GM19240 (cell line): ENCODE measurements around the gene IBA57.
"Not testable (repeated sequence)": the region's sequence is repeated elsewhere in the genome, so short reads cannot be mapped to it uniquely, and the experiment has no call there.

ENCODE experiments used
- DNase-seq: peaks from one replicate; pipeline ENCODE4 v3.0.0; 2011; ENCODE audit warnings: low spot score; ENCODE audit not compliant: insufficient read length

IBA57 gene

GRCh38 chr1:228226141-228226874 lies 60.7 kb downstream of the IBA57 start:
- DNase-seq: no peak

- DNase-seq: no peak
Measured at GRCh38 chr1:228226956-228227791, 61.6 kb downstream of the IBA57 start.

DNA sequence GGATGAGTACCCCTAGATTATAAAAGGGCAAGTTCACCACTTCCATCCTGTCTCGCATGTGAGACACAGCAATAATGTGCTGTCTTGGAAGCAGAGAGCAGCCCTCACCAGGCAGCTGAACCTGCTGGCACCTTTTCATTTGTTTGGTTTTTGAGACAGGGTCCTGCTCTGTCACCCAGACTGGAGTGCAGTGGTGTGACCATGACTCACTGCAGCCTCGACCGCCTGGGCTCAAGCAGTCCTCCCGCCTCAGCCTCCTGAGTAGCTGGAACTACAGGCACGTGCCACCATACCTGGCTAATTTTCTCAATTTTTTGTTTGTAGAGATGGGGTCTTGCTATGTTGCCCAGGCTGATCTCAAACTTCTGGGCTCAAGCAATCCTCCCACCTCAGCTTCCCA lies 62.5 kb downstream of the IBA57 start:
- DNase-seq: not testable (repeated sequence)

GRCh38 chr1:228228601-228229074 lies 63.0 kb downstream of the IBA57 start:
- no peak for DNase-seq

GRCh38 chr1:228231189-228231588 lies 65.6 kb downstream of the IBA57 start:
- no peak for DNase-seq
